Heart right ventricle (tissue), 16 donors: ENCODE results near the gene STYXL2. TPM values are rescaled to one million over a fixed set of nuclear protein-coding genes. Genes with fewer than 3 reads are reported as not detected.

ENCODE experiments used
- ATAC-seq, 8 donors: fragments of 200-7000 bp; cut with Tn5 transposase; one replicate each; pipeline ENCODE4 v1.9.1; 2020; ENCODE audit warnings: mild to moderate bottlenecking in 8 of 8, moderate library complexity in 8 of 8, moderate number of reproducible peaks in 1 of 8
- DNase-seq, 2 donors: peaks; one replicate each; pipeline ENCODE4 v3.0.0-alpha.2; 2020
- H3K27ac ChIP-seq, 10 donors: fragments of 200-600 bp; sonication (generic) in 2 of 10; one replicate each; pipeline versions ENCODE4 v1.5.0 to v1.8.0; 2020 to 2022; ENCODE audit warnings: mild to moderate bottlenecking in 3 of 10
- H3K27me3 ChIP-seq, 7 donors: fragments of 200-600 bp; one replicate each; pipeline ENCODE4 v1.8.0; 2021 to 2022; ENCODE audit warnings: mild to moderate bottlenecking in 2 of 7
- H3K36me3 ChIP-seq, 9 donors: fragments of 200-600 bp; sonication (generic) in 1 of 9; one replicate each; pipeline versions ENCODE4 v1.5.0 to v1.8.0; 2020 to 2022; ENCODE audit warnings: mild to moderate bottlenecking in 2 of 9
- H3K4me1 ChIP-seq, 9 donors: fragments of 200-600 bp; sonication (generic) in 1 of 9; one replicate each; pipeline versions ENCODE4 v1.5.0 to v1.8.0; 2020 to 2022; ENCODE audit warnings: mild to moderate bottlenecking in 4 of 9
- H3K4me3 ChIP-seq, 10 donors: fragments of 200-600 bp; sonication (generic) in 2 of 10; one replicate each; pipeline versions ENCODE4 v1.5.0 to v1.8.0; 2020 to 2022; ENCODE audit warnings: mild to moderate bottlenecking in 7 of 10, moderate library complexity in 2 of 10
- H3K9me3 ChIP-seq, 11 donors: fragments of 200-600 bp in 10 of 11; sonication (generic) in 2 of 11; one replicate each; pipeline versions ENCODE4 v1.5.0 to v1.8.0; 2013 to 2022; ENCODE audit warnings: mild to moderate bottlenecking in 2 of 11, control low read depth in 1 of 11, moderate library complexity in 1 of 11
- WGBS, 2 donors: extraction: QIAGEN DNeasy Blood & Tissue Kit; methylation state at CpG; one replicate each; pipeline ENCODE4 v1.1.7; 2013; ENCODE audit warnings: inconsistent platforms in 1 of 2; 5-methylcytosine and 5-hydroxymethylcytosine counted together
- intact Hi-C, 10 donors: fragments of 100-400 bp; cut with DNase I; formaldehyde crosslinking; loops; one replicate each; pipeline versions ENCODE4 v1.11.1 to v1.14.2; 2022
- polyA plus RNA-seq, 2 donors: library from polyadenylated mRNA; stranded (reverse); fragments of 200-250 nt; gene quantifications; one replicate each; pipeline ENCODE4 v1.2.3, GENCODE V29; 2013
- total RNA-seq, 10 donors: library from RNA; stranded (reverse); fragmentation: NEBNext Ultra II Directional in 3 of 10; extraction: Animal tissue kit (Norgen Biotek cat#: 25700) in 3 of 10; gene quantifications; one replicate each; pipeline versions ENCODE4 v1.2.1 to v1.2.4, GENCODE V29; 2021 to 2023
- TF ChIP-seq, protein P1 (sequence below), 9 donors: fragments of 200-600 bp; sonication (generic) in 2 of 9; IDR thresholded peaks; one replicate each; pipeline versions ENCODE4 v1.5.0 to v1.8.0; 2021 to 2022; ENCODE audit warnings: antibody characterized with exemption in 9 of 9, mild to moderate bottlenecking in 5 of 9, moderate library complexity in 1 of 9
- donor health status: Arrhythmogenic right ventricular cardiomyopathy.
- donor health status: ischemic (EF 13 %, LVEDD 7.1; RV severe dilation, severe dysfunction).
- donor health status: healthy with polysubstance abuse.
- donor health status: DM: no; HTN: yes; CAD: no.
- donor health status: DM: no; HTN: no; CAD: no.
- donor health status: ischemic (EF 25% LVEDD 6.9; RV normal size, moderate dysfunction).
- donor health status: ischemic (EF 25% LVEDD 5.7; RV mildly dilated, moderate dysfunction).
- donor health status: healthy.
- donor health status: DM: yes; HTN: yes; CAD: no.
- donor health status: Ischemic cardiomyopathy.
- donor health status: ischemic (EF 35%, LVEDD 5.7; RV mildly dilated, moderate dysfunction).
- donor health status: nonischemic (EF 11% LVEDD 7.7; RV severe dilation, severe dysfunction).
- donor health status: DM: yes; HTN: yes; CAD: no.
- donor health status: PGD.
- donor health status: ischemic (EF 29% LVEDD 5.4; RV normal size, mild dysfunction).
- donor health status: nonischemic (EF 23%, LVEDD 6.1; RV moderate dilation, normal function).

STYXL2 gene
- total and polyA plus RNA-seq, 12 donors = 32.4 to 638 (median 205) TPM

DNA sequence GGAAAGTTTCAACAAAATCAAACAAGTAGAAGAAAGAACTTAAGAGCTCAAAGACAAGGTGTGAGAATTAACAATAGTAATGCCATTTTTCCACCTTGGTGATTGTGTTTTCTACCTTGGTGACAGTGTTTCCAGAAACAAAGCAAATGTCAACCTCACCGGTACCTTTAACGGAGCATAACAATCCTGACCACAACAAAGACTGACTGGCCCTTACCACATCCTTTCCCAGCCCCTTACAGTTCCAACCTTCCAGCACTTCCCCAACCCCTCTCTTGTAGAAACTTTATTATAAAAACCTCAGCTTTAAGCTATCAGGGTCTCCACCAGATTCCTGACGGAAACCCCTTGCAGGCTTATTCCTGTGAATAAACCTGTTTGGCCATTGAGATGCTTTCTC, 16.7 kb downstream of the STYXL2 start:
- DNase-seq (no peak), ATAC-seq (no peak)
- TF ChIP-seq, protein P1, sequence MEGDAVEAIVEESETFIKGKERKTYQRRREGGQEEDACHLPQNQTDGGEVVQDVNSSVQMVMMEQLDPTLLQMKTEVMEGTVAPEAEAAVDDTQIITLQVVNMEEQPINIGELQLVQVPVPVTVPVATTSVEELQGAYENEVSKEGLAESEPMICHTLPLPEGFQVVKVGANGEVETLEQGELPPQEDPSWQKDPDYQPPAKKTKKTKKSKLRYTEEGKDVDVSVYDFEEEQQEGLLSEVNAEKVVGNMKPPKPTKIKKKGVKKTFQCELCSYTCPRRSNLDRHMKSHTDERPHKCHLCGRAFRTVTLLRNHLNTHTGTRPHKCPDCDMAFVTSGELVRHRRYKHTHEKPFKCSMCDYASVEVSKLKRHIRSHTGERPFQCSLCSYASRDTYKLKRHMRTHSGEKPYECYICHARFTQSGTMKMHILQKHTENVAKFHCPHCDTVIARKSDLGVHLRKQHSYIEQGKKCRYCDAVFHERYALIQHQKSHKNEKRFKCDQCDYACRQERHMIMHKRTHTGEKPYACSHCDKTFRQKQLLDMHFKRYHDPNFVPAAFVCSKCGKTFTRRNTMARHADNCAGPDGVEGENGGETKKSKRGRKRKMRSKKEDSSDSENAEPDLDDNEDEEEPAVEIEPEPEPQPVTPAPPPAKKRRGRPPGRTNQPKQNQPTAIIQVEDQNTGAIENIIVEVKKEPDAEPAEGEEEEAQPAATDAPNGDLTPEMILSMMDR (IDR thresholded peaks at IDR 0.05) = no peak
- Histone ChIP-seq H3K27ac (no peak overlapping the region), H3K4me3 (no peak overlapping the region), H3K27me3 (no peaks in the 10 kb centered on the region), H3K36me3 (peaks cover 0 to 45% (median 0%) of the 10 kb centered on the region in 9 donors), H3K4me1 (peaks cover 0 to 52% (median 10%) of the 10 kb centered on the region in 9 donors), H3K9me3 (peaks cover 0 to 9% (median 0%) of the 10 kb centered on the region in 11 donors)
- WGBS, 2 donors = 79 to 96% methylated on average over 3 of the region's 3 CpGs
- intact Hi-C loops = no loop called here

DNA sequence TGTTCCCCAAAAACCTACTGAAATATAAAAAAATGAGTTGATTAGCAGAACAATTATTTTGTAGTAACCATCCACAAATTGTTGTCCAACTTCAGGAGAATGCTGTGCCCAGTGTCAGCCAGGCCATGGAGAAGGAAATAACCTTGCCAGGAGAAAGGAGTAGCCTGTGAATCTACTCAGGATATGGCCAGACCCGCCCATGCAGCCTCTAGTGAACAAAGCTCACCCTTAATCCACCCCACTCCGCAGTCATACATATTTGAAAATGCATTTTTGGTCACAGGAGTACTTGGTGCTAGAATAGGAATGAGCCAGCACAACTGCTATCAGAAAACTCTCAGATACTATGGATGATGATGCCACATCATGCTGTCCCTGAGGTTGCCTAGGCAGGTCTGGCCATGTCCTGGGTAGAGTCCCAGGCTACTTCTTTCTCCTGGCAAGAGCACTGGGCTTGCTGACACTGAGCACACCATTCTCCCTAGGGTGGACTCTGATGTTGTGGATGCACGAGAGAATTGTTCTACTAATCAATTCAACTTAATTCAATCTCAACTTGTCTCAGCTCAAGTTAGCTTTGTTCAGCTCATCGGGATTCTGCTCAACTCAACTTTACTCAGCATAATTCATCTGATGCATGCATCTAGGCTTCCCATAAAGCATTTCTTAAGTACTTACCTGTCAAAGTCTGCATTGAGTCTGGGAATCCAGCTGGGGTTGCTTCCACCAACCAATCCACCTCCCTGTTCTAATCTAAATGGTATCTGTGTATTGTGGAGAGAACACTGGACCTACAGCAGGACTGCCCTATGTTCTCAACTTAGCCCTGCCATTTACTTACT, 18.2 kb downstream of the STYXL2 start:
- TF ChIP-seq, protein P1 (IDR thresholded peaks at IDR 0.05) = no peak
- H3K4me3 ChIP-seq = no peak overlapping the region
- WGBS, 2 donors = 80 to 84% methylated on average over 4 of the region's 4 CpGs
- no peak overlapping the region for H3K27ac ChIP-seq
- DNase-seq (no peak), ATAC-seq (peak in 4 of 8 donors; percentile 29 to 57 (median 40))
- peaks cover 0 to 41% (median 9%) of the 10 kb centered on the region in 9 donors for H3K4me1 ChIP-seq
- H3K36me3 ChIP-seq = peaks cover 0 to 43% (median 0%) of the 10 kb centered on the region in 9 donors
- peaks cover 0 to 9% (median 0%) of the 10 kb centered on the region in 11 donors for H3K9me3 ChIP-seq
- H3K27me3 ChIP-seq = no peaks in the 10 kb centered on the region
- intact Hi-C loops = no loop called here

DNA sequence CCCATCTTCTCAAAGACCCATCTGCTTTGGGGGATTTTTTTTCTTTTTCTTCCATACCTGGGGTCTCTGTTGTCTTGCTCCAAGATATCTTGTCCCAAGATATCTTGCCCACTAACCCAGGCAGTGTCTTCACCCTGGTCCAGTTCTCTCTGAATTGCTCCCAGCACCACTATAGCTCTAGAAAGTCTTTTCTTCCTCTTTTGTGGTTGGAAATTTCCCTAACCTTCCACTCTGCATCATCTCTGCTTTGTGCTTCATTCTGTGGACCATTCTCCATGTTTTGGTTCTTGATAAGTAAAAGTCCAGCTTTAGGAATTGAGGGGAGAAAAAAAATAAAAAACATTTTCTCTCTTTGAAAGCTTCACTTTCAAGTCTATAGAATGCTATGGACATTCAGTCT, 20.9 kb downstream of the STYXL2 start:
- DNase-seq = no peak
- Histone ChIP-seq H3K9me3 (peaks cover 0 to 9% (median 0%) of the 10 kb centered on the region in 11 donors), H3K27ac (no peak overlapping the region), H3K36me3 (peaks cover 0 to 65% (median 4%) of the 10 kb centered on the region in 9 donors), H3K27me3 (peaks cover 0 to 14% (median 0%) of the 10 kb centered on the region in 7 donors), H3K4me1 (peaks cover 0 to 39% (median 0%) of the 10 kb centered on the region in 9 donors), H3K4me3 (no peak overlapping the region)
- TF ChIP-seq, protein P1 (IDR thresholded peaks at IDR 0.05) = no peak
- intact Hi-C loops = loop anchor here in 2 of 10 donors (5.0 kb wide), 2 partner anchors 32 to 42 kb away; no protein-coding TSS in a partner anchor
- no peak for ATAC-seq

DNA sequence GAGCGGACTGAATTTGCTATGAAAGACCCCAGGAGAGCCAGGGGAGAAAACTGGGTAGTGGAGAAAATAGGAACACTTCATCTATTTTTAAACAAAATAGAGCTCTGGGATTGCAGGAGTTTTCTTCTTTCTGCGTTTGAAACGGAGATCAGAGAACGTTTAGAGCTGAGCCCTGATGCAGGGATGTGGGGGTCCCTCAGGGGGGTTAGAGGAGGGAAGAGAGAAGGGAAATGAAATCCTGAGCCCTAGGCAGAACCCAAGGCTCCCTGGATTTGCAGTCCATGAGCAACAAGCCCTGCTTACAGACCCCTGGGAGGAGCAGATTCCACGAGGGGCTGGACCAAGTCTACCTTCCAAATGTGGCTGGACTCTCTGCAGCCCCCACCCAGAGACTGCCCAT, 21.8 kb downstream of the STYXL2 start:
- TF ChIP-seq, protein P1 (IDR thresholded peaks at IDR 0.05) = no peak
- Histone ChIP-seq H3K27ac (no peak overlapping the region), H3K36me3 (peaks cover 0 to 71% (median 4%) of the 10 kb centered on the region in 9 donors), H3K9me3 (peaks cover 0 to 4% (median 0%) of the 10 kb centered on the region in 11 donors), H3K4me1 (peaks cover 0 to 44% (median 0%) of the 10 kb centered on the region in 9 donors), H3K27me3 (peaks cover 0 to 19% (median 0%) of the 10 kb centered on the region in 7 donors), H3K4me3 (no peak overlapping the region)
- WGBS, 2 donors = 34 to 36% methylated on average over 5 of the region's 5 CpGs
- DNase-seq = no peak
- intact Hi-C loops = loop anchor here in 2 of 10 donors (5.0 kb wide), 2 partner anchors 33 to 43 kb away; no protein-coding TSS in a partner anchor
- no peak for ATAC-seq
